Measurements from ENCODE around the gene GPC6. TPM values are rescaled to one million over a fixed set of nuclear protein-coding genes. Genes with fewer than 3 reads are reported as not detected.

Gene GPC6
- polyA plus RNA-seq, 1 of the 3 experiments (the other 2 are of a cell fraction): 6.7 TPM

- TF ChIP-seq CHD2 (IDR thresholded peaks at IDR 0.05; ENCODE audit: low read length, partially characterized antibody) (no peak), MAX (IDR thresholded peaks at IDR 0.05; ENCODE audit: low read depth) (no peak), PBX3 (IDR thresholded peaks at IDR 0.05) (no peak), YY1 (IDR thresholded peaks at IDR 0.05; ENCODE audit: low read depth) (no peak), EP300 (IDR thresholded peaks at IDR 0.05; ENCODE audit: borderline replicate concordance in 1 of 2, low read depth in 1 of 2, low read length in 1 of 2) (no peak), CTCF (IDR thresholded peaks at IDR 0.05) (no peak), JUND (IDR thresholded peaks at IDR 0.05) (no peak), GABPA (IDR thresholded peaks at IDR 0.05; ENCODE audit: low read depth) (no peak), NFIC (IDR thresholded peaks at IDR 0.05; ENCODE audit: borderline replicate concordance) (no peak), USF1 (IDR thresholded peaks at IDR 0.05; ENCODE audit: borderline replicate concordance, low read depth) (no peak), FOSL2 (IDR thresholded peaks at IDR 0.05; ENCODE audit: borderline replicate concordance, low read depth) (no peak), FOXJ3 (CRISPR knock-in tag; IDR thresholded peaks at IDR 0.05) (no peak), NRF1 (IDR thresholded peaks at IDR 0.05; ENCODE audit: low read depth, low read length) (no peak), RXRA (IDR thresholded peaks at IDR 0.05; ENCODE audit: borderline replicate concordance, low read depth) (no peak), POLR2AphosphoS5 (IDR thresholded peaks at IDR 0.05; ENCODE audit: low read depth, low read length) (no peak), RAD21 (IDR thresholded peaks at IDR 0.05; ENCODE audit: low read length) (no peak), TEAD4 (IDR thresholded peaks at IDR 0.05; ENCODE audit: borderline replicate concordance, insufficient read depth) (no peak), USF2 (IDR thresholded peaks at IDR 0.05; ENCODE audit: borderline replicate concordance, low read depth, low read length) (no peak), FOXM1 (IDR thresholded peaks at IDR 0.05; ENCODE audit: low read depth) (no peak)
- H3K9me2 ChIP-seq: no peaks in the 10 kb centered on the region
- H3K4me3 ChIP-seq (ENCODE audit: low read depth in 2 of 2, low read length in 1 of 2): no peak overlapping the region
- no peak overlapping the region for H3K4me2 ChIP-seq
- ChIA-PET POLR2A (no interaction called here), CTCF (no interaction called here)
- H3K4me1 ChIP-seq (ENCODE audit: control insufficient read depth in 1 of 2, insufficient read depth in 2 of 2, low read depth in 1 of 2, low read length in 1 of 2): peaks cover 0 to 2% of the 10 kb centered on the region in 2 experiments; a peak in 3 of 4 replicates
- no peak overlapping the region for H3K27ac ChIP-seq (ENCODE audit: low read depth in 2 of 2, low read length in 1 of 2)
- H3K9ac ChIP-seq: no peak overlapping the region
- H2AFZ ChIP-seq (ENCODE audit: low read depth): no peak overlapping the region
- no peaks in the 10 kb centered on the region for H4K20me1 ChIP-seq (ENCODE audit: insufficient read depth)
- no peak for DNase-seq
- H3F3A ChIP-seq (replicated peaks; ENCODE audit: insufficient read depth): no peaks in the 10 kb centered on the region
- H3K79me2 ChIP-seq (ENCODE audit: insufficient read depth): no peaks in the 10 kb centered on the region
- H3K27me3 ChIP-seq (ENCODE audit: insufficient read depth): no peaks in the 10 kb centered on the region
- H3K9me3 ChIP-seq: no peaks in the 10 kb centered on the region
- no peaks in the 10 kb centered on the region for H3K36me3 ChIP-seq (replicated peaks in 1 of 2; ENCODE audit: control insufficient read depth in 1 of 2, insufficient read depth in 2 of 2, low read length in 1 of 2)
Measured at GRCh38 chr13:94212196-94212595, 985.6 kb downstream of the GPC6 start.
